NCI-H2081 treated with DMSO at 0.1 percent for 48 hours (cell line): ENCODE data around the gene FAM13A.
A peak's percentile ranks its signal among the peaks of the same experiment; 100 is the strongest.

Experiments used
- DNase-seq: peaks from one replicate; lab custom pipeline; 2025; lab: John Stamatoyannopoulos, UW

FAM13A gene

DNA sequence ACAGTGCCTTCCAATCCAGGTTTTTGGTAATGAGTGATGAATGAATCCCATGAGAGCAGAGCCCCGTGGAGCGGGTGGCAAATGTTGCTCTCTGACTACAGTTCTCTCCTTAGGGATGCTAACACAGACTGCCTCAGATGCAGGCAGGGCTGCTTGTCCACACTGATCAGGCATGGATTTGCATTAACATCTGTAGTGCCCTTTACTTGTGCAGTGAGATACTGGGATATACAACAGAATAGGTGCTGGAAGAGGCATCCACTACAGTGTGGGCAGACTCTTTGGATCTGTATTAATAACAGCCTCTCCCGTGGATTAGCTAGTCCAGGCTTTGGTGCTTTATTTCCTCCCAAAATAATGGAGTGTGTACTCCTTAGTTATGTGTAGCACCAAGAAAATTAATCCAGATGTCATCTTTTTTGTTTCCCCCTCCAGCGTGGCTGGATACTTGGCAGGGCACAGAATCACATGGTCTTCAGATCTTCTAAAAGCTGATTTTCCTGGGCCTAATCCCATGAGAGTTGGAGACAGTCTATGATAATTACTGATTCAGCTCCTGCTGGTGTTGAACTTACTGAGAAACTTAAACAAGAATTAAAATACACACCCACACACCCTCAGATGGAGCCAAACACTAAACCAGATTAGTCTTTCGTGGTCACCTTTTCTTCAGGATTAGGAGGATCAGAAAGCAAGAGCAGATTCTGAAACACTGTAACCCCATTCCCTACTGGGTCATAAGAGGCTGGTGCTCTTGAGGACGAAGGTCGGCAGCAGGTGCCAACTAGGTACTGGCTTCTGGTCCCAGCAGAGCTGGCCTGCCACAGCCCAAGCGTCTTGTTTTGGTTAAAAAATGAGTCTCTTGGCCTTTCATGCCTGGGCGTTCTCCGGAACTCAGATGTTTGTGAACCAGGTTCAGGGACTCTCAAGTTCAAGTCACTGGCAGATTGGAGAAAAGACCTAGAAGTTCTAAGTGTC, 336.2 kb downstream of the FAM13A start:
- no peak for DNase-seq

DNA sequence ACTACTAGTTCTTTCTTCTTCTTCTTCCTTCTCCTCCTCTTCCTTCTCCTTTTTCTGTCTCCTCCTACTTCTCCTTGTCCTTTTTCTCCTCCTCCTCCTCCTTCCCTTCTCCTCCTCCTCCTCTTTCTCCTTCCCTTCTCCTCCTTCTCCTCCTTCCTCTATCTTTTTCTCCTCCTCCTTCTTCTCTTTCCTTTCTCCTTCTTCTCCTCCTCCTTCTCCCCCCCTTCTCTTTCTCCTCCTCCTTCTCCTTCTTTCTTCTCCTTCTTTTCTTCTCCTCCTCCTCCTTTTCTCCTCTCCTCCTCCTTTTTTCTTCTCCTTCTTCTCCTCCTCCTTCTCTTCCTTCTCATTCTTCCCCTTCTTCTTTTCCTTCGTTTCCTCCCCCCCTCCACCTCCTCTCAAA, 337.6 kb downstream of the FAM13A start:
- DNase-seq, result no peak

DNA sequence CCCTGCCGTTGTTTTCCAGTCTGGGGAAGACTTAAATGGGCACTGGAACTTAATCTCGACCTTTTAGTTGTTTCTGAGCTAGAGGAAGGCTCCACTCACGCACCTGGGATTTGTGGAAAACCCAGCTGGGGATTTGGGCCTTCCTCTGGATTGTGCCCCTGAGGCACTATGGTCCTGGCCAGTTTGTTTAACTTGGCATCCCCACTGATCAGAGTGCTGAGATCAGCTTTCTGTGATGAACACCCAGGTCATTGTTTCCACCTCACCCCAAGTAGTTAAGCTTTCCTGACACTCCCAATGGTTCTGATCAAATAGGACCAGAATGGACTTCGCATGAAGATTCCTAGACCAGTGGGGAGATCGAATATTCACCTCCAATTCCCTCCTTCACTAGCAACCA, 338.9 kb downstream of the FAM13A start:
- DNase-seq, result no peak

DNA sequence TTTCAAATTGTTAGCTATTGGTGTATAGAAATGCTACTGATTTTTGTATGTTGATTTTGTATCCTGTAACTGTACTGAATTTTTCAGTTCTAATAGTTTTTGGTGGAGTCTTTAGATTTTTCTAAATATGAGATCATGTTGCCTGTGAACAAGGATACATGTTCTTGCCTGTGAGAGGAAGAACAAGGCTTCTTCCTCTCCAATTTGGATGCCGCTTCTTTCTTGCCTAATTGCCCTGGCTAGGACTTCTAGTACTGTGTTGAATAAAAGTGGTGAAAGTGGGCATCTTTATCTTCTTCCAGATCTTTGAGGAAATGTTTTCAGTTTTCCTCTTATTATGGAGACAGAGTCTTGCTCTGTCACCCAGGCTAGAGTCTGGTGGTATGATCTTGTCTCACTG, 343.2 kb downstream of the FAM13A start:
- no peak for DNase-seq

DNA sequence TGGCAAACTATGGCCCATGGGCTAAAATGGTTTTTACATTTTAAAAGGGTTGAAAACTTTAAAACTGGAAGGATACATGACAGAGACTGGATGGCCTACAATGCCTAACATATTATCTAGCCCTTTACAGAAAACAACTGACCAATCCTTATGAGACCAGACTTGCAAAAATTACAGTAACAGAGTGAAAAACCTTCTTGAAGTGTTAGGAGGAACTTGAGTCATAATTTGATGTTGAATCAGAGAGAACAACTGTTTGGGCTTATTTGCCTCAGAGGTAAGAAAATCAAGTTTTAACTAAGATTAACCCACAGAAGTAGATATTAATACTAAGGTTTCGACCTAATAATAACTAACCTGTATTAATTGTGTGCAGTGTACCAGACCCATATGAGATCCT, 347.0 kb downstream of the FAM13A start:
- DNase-seq, result no peak

DNA sequence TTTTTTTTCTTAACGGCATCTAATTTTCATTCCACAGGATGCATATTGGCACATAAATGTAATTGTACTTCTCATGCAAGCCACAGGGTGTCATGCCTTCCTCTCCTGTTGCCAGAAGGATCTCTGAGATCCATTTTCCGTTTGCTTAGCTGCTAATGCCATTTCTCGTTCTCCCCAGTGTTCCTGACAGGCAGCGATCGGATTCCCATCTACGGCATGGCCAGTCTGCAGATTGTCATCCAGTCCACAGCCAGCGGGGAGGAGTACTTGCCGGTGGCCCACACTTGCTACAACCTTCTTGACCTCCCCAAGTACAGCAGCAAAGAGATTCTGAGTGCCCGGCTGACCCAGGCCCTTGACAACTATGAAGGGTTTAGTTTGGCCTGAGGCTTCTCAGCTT, 350.4 kb downstream of the FAM13A start:
- peak; percentile 10 for DNase-seq

DNA sequence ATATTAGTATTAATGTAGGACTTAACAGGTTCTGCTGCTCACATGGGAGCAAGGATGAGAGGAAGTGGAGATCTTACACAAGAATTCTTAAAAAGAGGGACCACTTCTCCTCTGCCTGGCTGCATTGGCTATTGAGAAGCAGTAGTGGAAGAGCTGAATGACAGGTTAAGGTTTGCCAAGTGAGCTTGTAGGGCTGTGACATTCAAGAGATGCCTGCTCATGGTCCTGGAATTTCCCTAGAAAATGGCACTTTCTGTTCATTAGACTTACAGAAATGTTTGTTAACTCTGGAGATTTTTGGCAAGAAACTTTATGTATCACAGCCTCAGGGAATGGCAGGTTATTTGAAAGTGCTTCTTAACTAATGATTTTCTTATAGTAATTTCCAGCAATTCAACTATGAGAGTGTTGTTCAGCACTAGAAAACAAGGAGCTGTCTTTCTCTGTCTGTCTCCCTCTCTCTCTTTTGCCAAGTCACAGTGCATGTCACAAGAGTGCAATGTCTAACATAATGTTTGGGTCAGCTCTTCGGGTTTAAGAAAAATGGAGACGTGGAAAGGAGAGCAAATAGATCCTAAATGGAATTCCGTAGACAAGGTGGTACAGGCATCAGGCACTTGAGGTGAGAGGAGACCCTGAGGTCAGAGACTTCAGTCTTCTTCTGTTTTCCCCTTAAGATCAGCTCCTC, 351.0 kb downstream of the FAM13A start:
- DNase-seq, result no peak

DNA sequence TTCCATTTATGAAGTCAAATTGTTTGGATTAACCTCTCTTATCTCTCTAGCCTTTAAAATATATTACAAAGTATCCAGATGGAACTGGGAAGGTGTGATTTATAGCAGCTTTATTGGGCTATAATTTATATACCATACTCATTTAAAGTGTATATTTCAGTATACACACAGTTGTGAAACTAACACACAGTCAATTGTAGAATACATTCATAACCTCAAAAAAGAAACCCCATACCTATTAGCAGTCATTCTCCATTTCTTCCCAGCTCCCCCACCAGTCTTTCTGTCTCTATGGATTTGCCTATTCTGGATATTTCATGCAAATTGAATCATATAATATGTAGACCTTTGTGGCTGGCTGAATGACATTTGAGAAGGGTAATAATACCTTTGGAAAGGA, 351.8 kb downstream of the FAM13A start:
- DNase-seq, result no peak

DNA sequence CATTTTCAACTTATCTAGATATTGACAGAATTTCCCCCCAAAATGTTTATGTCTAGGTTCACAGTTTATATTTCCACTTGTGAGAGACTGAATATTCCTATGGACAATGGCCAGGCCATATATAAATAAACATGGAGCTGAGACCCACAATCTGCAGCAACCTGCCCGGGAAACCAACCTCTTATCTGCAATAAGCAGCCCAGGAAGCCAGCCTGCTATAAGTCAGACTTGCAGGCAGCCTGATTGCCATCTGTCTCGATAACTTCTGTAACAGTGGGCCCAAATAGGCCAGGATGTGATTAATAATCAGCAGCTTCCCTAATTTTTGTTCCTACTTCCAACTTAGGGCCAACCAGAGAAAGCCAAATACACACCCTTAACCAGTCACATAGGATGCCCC, 354.2 kb downstream of the FAM13A start:
- no peak for DNase-seq

DNA sequence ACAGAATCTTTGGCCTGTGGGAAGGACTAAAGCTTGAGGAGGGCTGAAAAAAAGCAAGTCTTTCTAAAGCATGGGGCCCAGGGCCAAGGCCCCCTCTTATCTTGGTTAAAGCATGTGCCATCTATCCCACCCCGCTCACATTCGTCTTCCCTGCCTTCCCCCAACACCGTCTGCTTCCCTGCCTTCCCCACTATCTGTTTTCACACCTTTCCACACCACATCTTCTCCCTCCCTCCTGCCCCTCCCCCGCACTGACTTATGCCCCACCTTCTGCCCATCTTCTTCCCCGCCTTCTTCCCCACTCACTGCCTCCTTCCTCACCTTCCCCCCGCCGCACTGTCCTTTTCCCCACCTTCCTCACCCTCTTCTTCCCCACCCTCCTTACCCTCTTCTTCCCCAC, 358.5 kb downstream of the FAM13A start:
- no peak for DNase-seq

DNA sequence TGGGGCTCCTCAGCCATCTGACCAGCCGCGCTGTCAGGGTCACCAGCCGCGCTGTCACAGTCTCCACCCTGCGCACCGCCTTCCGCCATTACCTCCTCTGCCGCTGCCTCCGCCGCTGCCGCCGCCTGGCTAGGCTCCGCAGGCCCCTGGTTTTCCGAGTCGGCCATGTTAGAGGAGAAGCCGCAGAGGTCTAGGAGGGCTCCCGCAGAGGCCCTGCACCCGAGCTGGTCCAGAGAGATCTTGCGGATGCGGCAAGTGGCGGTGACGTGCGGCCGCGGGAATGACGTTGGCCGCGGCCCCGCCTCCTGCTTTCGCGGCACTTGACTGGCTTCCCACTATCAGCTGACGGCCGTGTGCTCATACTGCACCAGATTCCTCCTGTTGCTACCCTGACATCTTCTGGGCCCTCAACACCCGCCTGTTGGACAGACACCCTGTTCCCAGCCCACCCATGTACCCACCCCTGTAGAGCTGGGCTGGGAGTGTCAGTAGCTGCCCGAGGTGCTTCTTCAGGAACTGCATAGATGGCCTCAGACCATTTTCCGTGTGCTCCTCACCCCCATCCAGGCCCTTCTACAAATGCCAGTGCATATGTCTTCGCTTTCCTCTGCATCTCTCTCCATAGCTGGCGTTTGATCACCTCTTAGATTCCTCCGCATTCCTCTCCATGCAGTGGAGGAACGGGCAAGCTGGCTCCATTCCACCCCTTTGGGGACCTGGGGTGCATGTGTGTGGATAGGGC, 359.2 kb downstream of the FAM13A start, which contains the start of gene NAP1L5:
NAP1L5 (minus strand) TSS at position 242 of the 742 bp plus-strand sequence; CDS start at position 167, 75 bp downstream.
- DNase-seq, result peak; percentile 45

DNA sequence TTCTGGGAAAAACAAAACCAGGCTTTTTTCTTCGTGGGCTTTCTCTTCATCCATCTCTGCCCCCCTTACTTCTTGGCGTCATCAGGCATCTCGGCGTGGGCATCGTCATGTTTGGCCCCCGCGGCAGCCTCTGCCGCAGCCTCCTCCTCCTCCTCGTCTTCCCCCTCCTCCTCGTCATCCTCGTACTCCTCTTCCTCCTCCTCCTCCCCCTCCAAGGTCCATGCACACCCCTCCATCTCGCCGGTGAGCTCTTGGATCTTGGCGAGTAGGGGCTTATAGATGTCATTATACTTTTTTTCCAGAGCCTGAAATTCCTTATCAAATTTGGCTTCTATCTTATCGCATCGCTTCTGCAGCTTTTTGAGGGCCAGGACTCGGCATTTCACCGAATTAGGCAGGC, 359.8 kb downstream of the FAM13A start:
- no peak for DNase-seq

DNA sequence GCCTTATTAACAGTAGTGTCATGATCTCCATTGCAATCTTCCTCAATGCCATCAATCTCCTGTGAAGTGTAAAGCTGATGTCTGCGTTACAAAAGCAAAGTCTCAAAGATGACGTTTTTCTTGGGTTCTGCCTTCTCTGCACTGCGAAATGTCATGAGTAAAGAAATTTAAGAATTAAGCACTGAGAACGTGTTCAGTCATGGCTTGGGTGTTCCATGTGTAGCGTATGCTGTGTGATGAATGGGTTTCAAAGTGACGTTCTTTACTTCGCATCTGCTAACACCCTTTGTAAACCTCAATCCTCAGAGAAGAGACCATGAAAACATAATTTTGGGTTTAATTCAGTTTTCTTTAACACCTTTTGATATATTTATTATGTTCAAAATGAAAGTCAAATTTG, 360.4 kb downstream of the FAM13A start:
- no peak for DNase-seq

DNA sequence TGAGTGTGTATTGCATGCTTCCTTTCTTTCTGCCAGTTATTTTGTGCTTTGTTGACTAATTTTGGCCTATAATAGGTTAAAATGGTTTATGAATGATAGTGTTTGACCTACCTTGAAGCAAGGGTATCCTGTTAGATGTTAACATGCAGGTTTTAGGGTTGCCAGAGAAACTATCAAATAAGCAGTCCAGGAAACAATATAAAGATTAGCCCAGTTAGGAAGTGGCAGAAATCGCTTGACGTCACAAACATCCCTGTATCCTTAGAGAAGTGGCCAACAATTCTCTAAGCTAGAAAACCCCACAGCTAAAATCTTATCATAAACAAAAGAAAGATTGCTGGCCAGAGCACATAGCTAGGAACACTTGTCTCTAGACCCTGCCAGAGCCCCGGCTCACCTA, 363.2 kb downstream of the FAM13A start:
- DNase-seq, result no peak

DNA sequence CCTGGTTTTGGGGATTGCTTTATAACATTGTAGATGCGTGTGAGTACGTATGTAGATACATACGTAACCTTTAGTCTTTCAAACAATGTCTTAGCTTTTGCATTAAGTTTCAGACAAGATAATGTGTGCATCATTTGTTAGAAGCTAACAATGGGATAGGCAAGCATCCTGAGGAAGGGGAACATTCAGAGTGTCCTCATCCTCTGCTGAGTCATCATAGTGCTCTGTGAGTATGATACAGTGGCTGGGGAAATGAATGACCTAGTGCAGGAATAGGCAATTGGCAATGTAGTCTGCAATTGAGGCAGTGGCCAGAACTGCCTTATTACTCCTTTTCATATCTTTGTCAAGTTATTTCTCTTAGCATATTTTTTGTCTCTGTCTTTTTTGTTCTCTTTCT, 366.6 kb downstream of the FAM13A start:
- DNase-seq, result no peak

DNA sequence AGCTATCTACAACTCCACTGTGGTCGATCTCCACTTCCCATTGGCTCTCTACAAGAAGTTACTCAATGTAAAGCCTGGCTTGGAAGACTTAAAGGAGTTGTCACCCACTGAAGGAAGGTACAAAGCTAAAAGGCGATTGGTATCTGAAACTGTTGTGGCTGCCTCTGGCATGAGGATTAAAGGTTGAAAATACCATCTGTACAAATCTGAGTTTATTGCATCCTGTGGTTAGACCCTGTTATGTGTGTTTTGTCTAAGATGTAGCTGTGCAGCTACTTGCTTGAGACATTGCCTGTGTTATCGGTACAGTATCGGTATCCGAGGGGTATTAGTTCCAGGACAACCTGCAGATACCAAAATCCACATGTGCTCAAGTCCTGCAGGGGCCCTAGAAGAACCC, 375.8 kb downstream of the FAM13A start:
- DNase-seq, result no peak
